Subcutaneous adipose tissue (tissue), 4 donors: ENCODE data around the gene CELSR1. TPM values are rescaled to one million over a fixed set of nuclear protein-coding genes. Genes with fewer than 3 reads are reported as not detected.

ENCODE experiments used
- CTCF ChIP-seq: fragments of 450-650 bp; IDR thresholded peaks from one replicate; pipeline ENCODE4 v1.5.1; 2016; ENCODE audit warnings: low read depth, mild to moderate bottlenecking, control low read depth, antibody characterized with exemption, moderate library complexity
- total RNA-seq, 4 donors: library from RNA; depleted of rRNA; stranded (reverse); fragments of >200 nt; gene quantifications; one replicate each; pipeline ENCODE4 v1.1.0, GENCODE V29; 2016

Gene CELSR1
- total RNA-seq, 4 donors from 2014 or later = 0.16 to 5.6 (median 1.5) TPM

GRCh38 chr22:46408568-46409506 is 128.6 kb downstream of the CELSR1 start:
- TF ChIP-seq CTCF = no peak

GRCh38 chr22:46407748-46408147 is 129.7 kb downstream of the CELSR1 start:
- TF ChIP-seq CTCF = no peak

- no peak for TF ChIP-seq CTCF
These were observed 130.6 kb downstream of the CELSR1 start for GRCh38 chr22:46406791-46407190.

- TF ChIP-seq CTCF = no peak
These were observed 131.1 kb downstream of the CELSR1 start for GRCh38 chr22:46406349-46406748.

GRCh38 chr22:46405901-46406300 is 131.5 kb downstream of the CELSR1 start:
- TF ChIP-seq CTCF = no peak

GRCh38 chr22:46402505-46402904 is 134.9 kb downstream of the CELSR1 start:
- TF ChIP-seq CTCF = no peak

- no peak for TF ChIP-seq CTCF
These were observed 136.1 kb downstream of the CELSR1 start for GRCh38 chr22:46401370-46401769.
